Activated T-cell treated with anti-CD3 and anti-CD28 coated beads, Interleukin-2, amount 50 U/mL, for 4 hours (primary cell): ENCODE results near the gene TEX29. TPM values are rescaled to one million over a fixed set of nuclear protein-coding genes. Genes with fewer than 3 reads are reported as not detected.

Experiments
- ATAC-seq, 2 donors: fragments of 200-7000 bp; cut with Tn5 transposase; one replicate each; pipeline ENCODE4 v1.10.0; 2021
- DNase-seq: peaks from one replicate; pipeline ENCODE4 v3.0.0-alpha.2; 2020
- H3K27me3 Mint-ChIP-seq: one replicate; pipeline ENCODE4 v1.8.0; 2021; ENCODE audit warnings: low read depth, mixed read lengths
- H3K36me3 Mint-ChIP-seq: one replicate; pipeline ENCODE4 v1.8.0; 2022; ENCODE audit warnings: mixed read lengths; ENCODE audit not compliant: insufficient read depth
- H3K4me1 Mint-ChIP-seq: one replicate; pipeline ENCODE4 v1.8.0; 2021; ENCODE audit warnings: low read depth, mixed read lengths
- H3K4me3 Mint-ChIP-seq: one replicate; pipeline ENCODE4 v1.8.0; 2021; ENCODE audit warnings: mild to moderate bottlenecking, moderate library complexity, mixed read lengths
- H3K9me3 Mint-ChIP-seq: one replicate; pipeline ENCODE4 v1.8.0; 2021; ENCODE audit warnings: mixed read lengths
- total RNA-seq, 3 donors: library from RNA; stranded (reverse); gene quantifications; one replicate each; pipeline ENCODE4 v1.2.1, GENCODE V29; 2021

TEX29 gene
- total RNA-seq, 3 donors from 2014 or later, result 0.28 to 0.40 TPM; not detected in 1

GRCh38 chr13:111390522-111391270, 70.3 kb downstream of the TEX29 start:
- no peaks in the 10 kb centered on the region for H3K36me3 Mint-ChIP-seq
- H3K4me1 Mint-ChIP-seq, result peaks cover 12% of the 10 kb centered on the region
- peaks cover 3% of the 10 kb centered on the region for H3K9me3 Mint-ChIP-seq
- ATAC-seq (no peak), DNase-seq (no peak)
- H3K4me3 Mint-ChIP-seq, result no peak overlapping the region
- H3K27me3 Mint-ChIP-seq, result peaks cover 3% of the 10 kb centered on the region

GRCh38 chr13:111392486-111392885, 72.0 kb downstream of the TEX29 start:
- DNase-seq (no peak), ATAC-seq (no peak)
- no peaks in the 10 kb centered on the region for H3K36me3 Mint-ChIP-seq
- peaks cover 3% of the 10 kb centered on the region for H3K27me3 Mint-ChIP-seq
- peaks cover 3% of the 10 kb centered on the region for H3K9me3 Mint-ChIP-seq
- peaks cover 12% of the 10 kb centered on the region for H3K4me1 Mint-ChIP-seq
- H3K4me3 Mint-ChIP-seq, result no peak overlapping the region

- H3K9me3 Mint-ChIP-seq, result peaks cover 3% of the 10 kb centered on the region
- no peak for DNase-seq
- H3K27me3 Mint-ChIP-seq, result peaks cover 3% of the 10 kb centered on the region
- no peak overlapping the region for H3K4me3 Mint-ChIP-seq
- no peak for ATAC-seq
- H3K36me3 Mint-ChIP-seq, result no peaks in the 10 kb centered on the region
- peaks cover 12% of the 10 kb centered on the region for H3K4me1 Mint-ChIP-seq
Measured at GRCh38 chr13:111393221-111393790, 72.9 kb downstream of the TEX29 start.

Other genes starting within 250 kb of the TEX29 start
- gene ARHGEF7, start 205.3 kb upstream of the TEX29 start, total RNA-seq, result 10 to 100 TPM; 42.8 to 49.6 (median 45.1) TPM